SK-N-SH treated with all-trans-retinoic acid at 6 μM for 48 hours (cell line): ENCODE results near the gene PRRG2.
"Not testable (repeated sequence)": the region's sequence is repeated elsewhere in the genome, so short reads cannot be mapped to it uniquely, and the experiment has no call there.

Experiments
- ATAC-seq: fragments of 200-7000 bp; cut with Tn5 transposase; 3 replicates; pipeline ENCODE4 v1.9.1; 2020; ENCODE audit warnings: mild to moderate bottlenecking, moderate library complexity
- ARNTL ChIP-seq: fragments of 450-650 bp; formaldehyde crosslinking; IDR thresholded peaks from 2 replicates; pipeline ENCODE4 v1.5.0; 2020; ENCODE audit warnings: low read depth, mild to moderate bottlenecking, moderate library complexity, borderline replicate concordance
- CSDC2 ChIP-seq: fragments of 250-450 bp; sonication (Bioruptor Pico); IDR thresholded peaks from 2 replicates; pipeline ENCODE4 v1.5.0; 2020; ENCODE audit warnings: mild to moderate bottlenecking, moderate library complexity
- ESRRG ChIP-seq: fragments of 250-450 bp; sonication (Bioruptor Pico); IDR thresholded peaks from 2 replicates; pipeline ENCODE4 v1.6.1; 2021; ENCODE audit warnings: mild to moderate bottlenecking
- GLIS3 ChIP-seq: fragments of 250-450 bp; sonication (Bioruptor Pico); IDR thresholded peaks from 2 replicates; pipeline ENCODE4 v1.5.0; 2020; ENCODE audit warnings: mild to moderate bottlenecking, moderate library complexity
- ISL1 ChIP-seq: fragments of 250-450 bp; sonication (Bioruptor Pico); IDR thresholded peaks from 2 replicates; pipeline ENCODE4 v2.1.2; 2022; ENCODE audit warnings: mild to moderate bottlenecking, moderate library complexity
- OSR1 ChIP-seq: fragments of 250-450 bp; sonication (Bioruptor Pico); IDR thresholded peaks from 2 replicates; pipeline ENCODE4 v1.8.0; 2022; ENCODE audit warnings: moderate library complexity, mild to moderate bottlenecking, inconsistent platforms
- PPARA ChIP-seq: fragments of 250-450 bp; sonication (Bioruptor Pico); IDR thresholded peaks from 2 replicates; pipeline ENCODE4 v1.5.0; 2020; ENCODE audit warnings: mild to moderate bottlenecking, borderline replicate concordance
- RARB ChIP-seq: fragments of 250-450 bp; sonication (Bioruptor Pico); IDR thresholded peaks from 2 replicates; pipeline ENCODE4 v1.8.0; 2021; ENCODE audit warnings: mild to moderate bottlenecking, moderate library complexity
- SNAI2 ChIP-seq: fragments of 250-450 bp; sonication (Bioruptor Pico); IDR thresholded peaks from 2 replicates; pipeline ENCODE4 v1.5.0; 2020; ENCODE audit warnings: mild to moderate bottlenecking, moderate library complexity
- TCF4 ChIP-seq: fragments of 250-450 bp; sonication (Bioruptor Pico); IDR thresholded peaks from 2 replicates; pipeline ENCODE4 v1.8.0; 2021; ENCODE audit warnings: mild to moderate bottlenecking, moderate library complexity, borderline replicate concordance
- TOX ChIP-seq: fragments of 250-450 bp; sonication (Bioruptor Pico); IDR thresholded peaks from 2 replicates; pipeline ENCODE4 v1.8.0; 2021; ENCODE audit warnings: mild to moderate bottlenecking, moderate library complexity, borderline replicate concordance
- TSHZ2 ChIP-seq: fragments of 250-450 bp; sonication (Bioruptor Pico); IDR thresholded peaks from 2 replicates; pipeline ENCODE4 v1.5.0; 2020; ENCODE audit warnings: mild to moderate bottlenecking, moderate library complexity
- ZC3H10 ChIP-seq: fragments of 250-450 bp; sonication (Bioruptor Pico); IDR thresholded peaks from 2 replicates; pipeline ENCODE4 v1.5.1; 2021; ENCODE audit warnings: mild to moderate bottlenecking, moderate library complexity
- ZFP3 ChIP-seq: fragments of 250-450 bp; sonication (Bioruptor Pico); IDR thresholded peaks from 2 replicates; pipeline ENCODE4 v1.5.0; 2020; ENCODE audit warnings: mild to moderate bottlenecking, moderate library complexity
- ZNF565 ChIP-seq: fragments of 450-650 bp; formaldehyde crosslinking; conservative IDR thresholded peaks from 2 replicates; pipeline ENCODE4 v1.5.0; 2020; ENCODE audit warnings: low read depth, mild to moderate bottlenecking, moderate library complexity
- ZNF70 ChIP-seq: fragments of 450-650 bp; formaldehyde crosslinking; IDR thresholded peaks from 2 replicates; pipeline ENCODE4 v1.5.0; 2020; ENCODE audit warnings: mild to moderate bottlenecking, moderate library complexity
- ZNF8 ChIP-seq: fragments of 450-650 bp; formaldehyde crosslinking; IDR thresholded peaks from 2 replicates; pipeline ENCODE4 v1.5.0; 2020; ENCODE audit warnings: mild to moderate bottlenecking, moderate library complexity
- TF ChIP-seq, protein P1 (sequence below): fragments of 250-450 bp; sonication (Bioruptor Pico); IDR thresholded peaks from 2 replicates; pipeline ENCODE4 v1.8.0; 2020; ENCODE audit warnings: mild to moderate bottlenecking, moderate library complexity, borderline replicate concordance
- TF ChIP-seq, protein P2 (sequence below): fragments of 250-450 bp; sonication (Bioruptor Pico); IDR thresholded peaks from 2 replicates; pipeline ENCODE4 v1.8.0; 2021; ENCODE audit warnings: low read depth, mild to moderate bottlenecking, moderate library complexity, borderline replicate concordance
- TF ChIP-seq, protein P3 (sequence below): fragments of 250-450 bp; sonication (Bioruptor Pico); IDR thresholded peaks from 2 replicates; pipeline ENCODE4 v1.5.1; 2021; ENCODE audit warnings: mild to moderate bottlenecking, moderate library complexity

Gene PRRG2

GRCh38 chr19:49632576-49632975 is 51.5 kb downstream of the PRRG2 start (continued):
- TF ChIP-seq, protein P1, sequence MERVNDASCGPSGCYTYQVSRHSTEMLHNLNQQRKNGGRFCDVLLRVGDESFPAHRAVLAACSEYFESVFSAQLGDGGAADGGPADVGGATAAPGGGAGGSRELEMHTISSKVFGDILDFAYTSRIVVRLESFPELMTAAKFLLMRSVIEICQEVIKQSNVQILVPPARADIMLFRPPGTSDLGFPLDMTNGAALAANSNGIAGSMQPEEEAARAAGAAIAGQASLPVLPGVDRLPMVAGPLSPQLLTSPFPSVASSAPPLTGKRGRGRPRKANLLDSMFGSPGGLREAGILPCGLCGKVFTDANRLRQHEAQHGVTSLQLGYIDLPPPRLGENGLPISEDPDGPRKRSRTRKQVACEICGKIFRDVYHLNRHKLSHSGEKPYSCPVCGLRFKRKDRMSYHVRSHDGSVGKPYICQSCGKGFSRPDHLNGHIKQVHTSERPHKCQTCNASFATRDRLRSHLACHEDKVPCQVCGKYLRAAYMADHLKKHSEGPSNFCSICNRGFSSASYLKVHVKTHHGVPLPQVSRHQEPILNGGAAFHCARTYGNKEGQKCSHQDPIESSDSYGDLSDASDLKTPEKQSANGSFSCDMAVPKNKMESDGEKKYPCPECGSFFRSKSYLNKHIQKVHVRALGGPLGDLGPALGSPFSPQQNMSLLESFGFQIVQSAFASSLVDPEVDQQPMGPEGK, result no peak

DNA sequence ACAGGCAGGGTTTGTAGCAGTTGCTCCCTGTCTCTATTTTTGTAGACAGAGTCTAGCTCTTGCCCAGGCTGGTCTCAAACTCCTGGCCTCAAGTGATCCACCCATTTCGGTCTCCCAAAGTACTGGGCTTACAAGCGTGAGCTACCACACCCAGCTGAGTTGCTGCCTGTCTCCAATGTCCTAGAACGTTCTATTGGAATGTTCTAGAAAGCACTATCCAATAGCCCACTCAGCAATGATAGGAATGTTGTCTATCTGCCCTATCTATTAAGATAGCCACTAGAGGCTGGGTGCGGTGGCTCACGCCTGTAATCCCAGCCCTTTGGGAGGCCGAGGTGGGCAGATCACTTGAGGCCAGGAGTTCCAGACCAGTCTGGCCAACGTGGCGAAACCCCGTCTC is 52.2 kb downstream of the PRRG2 start:
- ATAC-seq, result not testable (repeated sequence)

DNA sequence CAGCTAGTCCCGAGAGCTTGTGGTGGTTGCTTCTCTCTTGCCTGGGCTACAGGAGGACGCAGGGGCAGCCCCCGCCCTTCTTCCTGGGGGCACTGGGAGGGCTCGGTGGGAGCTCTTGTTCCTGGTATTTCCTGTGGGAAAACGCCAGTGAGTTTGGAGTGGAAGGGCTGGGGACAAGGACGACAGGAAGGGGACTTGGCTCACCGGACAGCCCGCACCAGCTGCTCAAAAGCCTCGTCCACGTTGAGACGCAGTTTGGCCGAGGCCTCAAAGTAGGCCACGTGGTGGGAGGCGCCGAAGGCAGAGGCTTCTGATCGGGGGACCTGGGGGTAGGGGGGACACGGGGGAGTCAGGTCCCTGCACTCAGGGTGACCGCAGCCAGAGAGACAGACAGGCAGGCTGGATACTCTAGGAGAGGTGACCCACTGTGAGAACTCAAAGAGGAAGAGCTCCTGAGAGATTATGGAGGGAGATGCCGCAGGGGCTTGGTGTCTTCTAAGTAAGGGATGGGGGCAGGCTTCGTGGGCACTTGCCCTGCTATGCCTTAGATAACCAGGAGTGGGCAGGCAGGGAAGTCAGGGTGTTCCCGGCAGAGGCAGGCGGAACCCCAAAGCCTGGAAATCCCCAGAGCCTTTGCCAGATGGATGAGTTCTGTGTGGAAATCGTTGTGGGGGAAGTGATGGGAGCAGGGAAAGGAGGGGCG is 54.6 kb downstream of the PRRG2 start:
- no peak for ATAC-seq
- TF ChIP-seq ZNF565 (CRISPR knock-in tag), result no peak
- TF ChIP-seq ZNF70 (CRISPR knock-in tag), result no peak
- TF ChIP-seq ZC3H10 (CRISPR knock-in tag), result no peak
- no peak for TF ChIP-seq SNAI2 (CRISPR knock-in tag)
- TF ChIP-seq, protein P2, sequence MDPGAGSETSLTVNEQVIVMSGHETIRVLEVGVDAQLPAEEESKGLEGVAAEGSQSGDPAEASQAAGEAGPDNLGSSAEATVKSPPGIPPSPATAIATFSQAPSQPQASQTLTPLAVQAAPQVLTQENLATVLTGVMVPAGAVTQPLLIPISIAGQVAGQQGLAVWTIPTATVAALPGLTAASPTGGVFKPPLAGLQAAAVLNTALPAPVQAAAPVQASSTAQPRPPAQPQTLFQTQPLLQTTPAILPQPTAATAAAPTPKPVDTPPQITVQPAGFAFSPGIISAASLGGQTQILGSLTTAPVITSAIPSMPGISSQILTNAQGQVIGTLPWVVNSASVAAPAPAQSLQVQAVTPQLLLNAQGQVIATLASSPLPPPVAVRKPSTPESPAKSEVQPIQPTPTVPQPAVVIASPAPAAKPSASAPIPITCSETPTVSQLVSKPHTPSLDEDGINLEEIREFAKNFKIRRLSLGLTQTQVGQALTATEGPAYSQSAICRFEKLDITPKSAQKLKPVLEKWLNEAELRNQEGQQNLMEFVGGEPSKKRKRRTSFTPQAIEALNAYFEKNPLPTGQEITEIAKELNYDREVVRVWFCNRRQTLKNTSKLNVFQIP, result no peak
- no peak for TF ChIP-seq ZFP3 (CRISPR knock-in tag)
- TF ChIP-seq TSHZ2 (CRISPR knock-in tag), result no peak
- no peak for TF ChIP-seq CSDC2 (CRISPR knock-in tag)
- no peak for TF ChIP-seq ZNF8
- TF ChIP-seq ARNTL, result no peak
- TF ChIP-seq, protein P1, result no peak
- no peak for TF ChIP-seq TCF4 (CRISPR knock-in tag)
- TF ChIP-seq TOX (CRISPR knock-in tag), result no peak
- no peak for TF ChIP-seq RARB (CRISPR knock-in tag)
- TF ChIP-seq ESRRG (CRISPR knock-in tag), result no peak
- TF ChIP-seq GLIS3, result no peak
- TF ChIP-seq, protein P3, sequence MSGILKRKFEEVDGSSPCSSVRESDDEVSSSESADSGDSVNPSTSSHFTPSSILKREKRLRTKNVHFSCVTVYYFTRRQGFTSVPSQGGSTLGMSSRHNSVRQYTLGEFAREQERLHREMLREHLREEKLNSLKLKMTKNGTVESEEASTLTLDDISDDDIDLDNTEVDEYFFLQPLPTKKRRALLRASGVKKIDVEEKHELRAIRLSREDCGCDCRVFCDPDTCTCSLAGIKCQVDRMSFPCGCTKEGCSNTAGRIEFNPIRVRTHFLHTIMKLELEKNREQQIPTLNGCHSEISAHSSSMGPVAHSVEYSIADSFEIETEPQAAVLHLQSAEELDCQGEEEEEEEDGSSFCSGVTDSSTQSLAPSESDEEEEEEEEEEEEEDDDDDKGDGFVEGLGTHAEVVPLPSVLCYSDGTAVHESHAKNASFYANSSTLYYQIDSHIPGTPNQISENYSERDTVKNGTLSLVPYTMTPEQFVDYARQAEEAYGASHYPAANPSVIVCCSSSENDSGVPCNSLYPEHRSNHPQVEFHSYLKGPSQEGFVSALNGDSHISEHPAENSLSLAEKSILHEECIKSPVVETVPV (CRISPR knock-in tag), result no peak
- TF ChIP-seq ISL1 (CRISPR knock-in tag), result no peak
- no peak for TF ChIP-seq OSR1
- no peak for TF ChIP-seq PPARA (CRISPR knock-in tag)
- TF ChIP-seq, all 23 proteins: peak for 0
